SU-DHL-6 (cell line): ENCODE data around the gene FRAS1.

Source experiments
- EZH2phosphoT487 ChIP-seq: fragments of 200-600 bp; sonication (generic), shearing (Covaris generic); conservative IDR thresholded peaks from 2 replicates; pipeline ENCODE4 v1.6.1; 2018; ENCODE audit warnings: mild to moderate bottlenecking, antibody characterized with exemption, low read length, moderate library complexity, mixed read lengths
- TF ChIP-seq, protein P1 (sequence below): fragments of 200-600 bp; sonication (generic); IDR thresholded peaks from one replicate; pipeline ENCODE4 v1.5.1; 2017; ENCODE audit warnings: antibody characterized with exemption, mild to moderate bottlenecking, low read length, moderate library complexity; ENCODE audit not compliant: insufficient read depth, poor library complexity, severe bottlenecking

GRCh38 chr4:78437608-78438088 lies 380.5 kb downstream of the FRAS1 start:
- TF ChIP-seq, protein P1, sequence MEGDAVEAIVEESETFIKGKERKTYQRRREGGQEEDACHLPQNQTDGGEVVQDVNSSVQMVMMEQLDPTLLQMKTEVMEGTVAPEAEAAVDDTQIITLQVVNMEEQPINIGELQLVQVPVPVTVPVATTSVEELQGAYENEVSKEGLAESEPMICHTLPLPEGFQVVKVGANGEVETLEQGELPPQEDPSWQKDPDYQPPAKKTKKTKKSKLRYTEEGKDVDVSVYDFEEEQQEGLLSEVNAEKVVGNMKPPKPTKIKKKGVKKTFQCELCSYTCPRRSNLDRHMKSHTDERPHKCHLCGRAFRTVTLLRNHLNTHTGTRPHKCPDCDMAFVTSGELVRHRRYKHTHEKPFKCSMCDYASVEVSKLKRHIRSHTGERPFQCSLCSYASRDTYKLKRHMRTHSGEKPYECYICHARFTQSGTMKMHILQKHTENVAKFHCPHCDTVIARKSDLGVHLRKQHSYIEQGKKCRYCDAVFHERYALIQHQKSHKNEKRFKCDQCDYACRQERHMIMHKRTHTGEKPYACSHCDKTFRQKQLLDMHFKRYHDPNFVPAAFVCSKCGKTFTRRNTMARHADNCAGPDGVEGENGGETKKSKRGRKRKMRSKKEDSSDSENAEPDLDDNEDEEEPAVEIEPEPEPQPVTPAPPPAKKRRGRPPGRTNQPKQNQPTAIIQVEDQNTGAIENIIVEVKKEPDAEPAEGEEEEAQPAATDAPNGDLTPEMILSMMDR: no peak
- no peak for TF ChIP-seq EZH2phosphoT487
